HUES6 (cell line): ENCODE results near the gene DGKD.

Experiments
- H3K27ac ChIP-seq: 2 replicates; pipeline ENCODE4 v1.7.0; 2013; ENCODE audit warnings: low read depth, mild to moderate bottlenecking, low read length, inconsistent platforms
- H3K27me3 ChIP-seq: 2 replicates; pipeline ENCODE4 v1.6.1; 2013; ENCODE audit warnings: low read length; ENCODE audit not compliant: control insufficient read depth, insufficient read depth
- H3K36me3 ChIP-seq: 2 replicates; pipeline ENCODE4 v1.6.1; 2013; ENCODE audit warnings: low read length; ENCODE audit not compliant: control insufficient read depth, insufficient read depth
- H3K4me1 ChIP-seq: 2 replicates; pipeline ENCODE4 v1.6.1; 2013; ENCODE audit warnings: low read length; ENCODE audit not compliant: control insufficient read depth, insufficient read depth
- H3K4me3 ChIP-seq: 2 replicates; pipeline ENCODE4 v1.5.1; 2013; ENCODE audit warnings: low read depth, low read length
- H3K9ac ChIP-seq: one replicate; pipeline ENCODE4 v1.6.1; 2013; ENCODE audit warnings: mild to moderate bottlenecking, low read length
- H3K9me3 ChIP-seq: 2 replicates; pipeline ENCODE4 v1.6.1; 2013; ENCODE audit warnings: low read depth, low read length; ENCODE audit not compliant: control insufficient read depth, insufficient read depth

The DGKD gene

DNA sequence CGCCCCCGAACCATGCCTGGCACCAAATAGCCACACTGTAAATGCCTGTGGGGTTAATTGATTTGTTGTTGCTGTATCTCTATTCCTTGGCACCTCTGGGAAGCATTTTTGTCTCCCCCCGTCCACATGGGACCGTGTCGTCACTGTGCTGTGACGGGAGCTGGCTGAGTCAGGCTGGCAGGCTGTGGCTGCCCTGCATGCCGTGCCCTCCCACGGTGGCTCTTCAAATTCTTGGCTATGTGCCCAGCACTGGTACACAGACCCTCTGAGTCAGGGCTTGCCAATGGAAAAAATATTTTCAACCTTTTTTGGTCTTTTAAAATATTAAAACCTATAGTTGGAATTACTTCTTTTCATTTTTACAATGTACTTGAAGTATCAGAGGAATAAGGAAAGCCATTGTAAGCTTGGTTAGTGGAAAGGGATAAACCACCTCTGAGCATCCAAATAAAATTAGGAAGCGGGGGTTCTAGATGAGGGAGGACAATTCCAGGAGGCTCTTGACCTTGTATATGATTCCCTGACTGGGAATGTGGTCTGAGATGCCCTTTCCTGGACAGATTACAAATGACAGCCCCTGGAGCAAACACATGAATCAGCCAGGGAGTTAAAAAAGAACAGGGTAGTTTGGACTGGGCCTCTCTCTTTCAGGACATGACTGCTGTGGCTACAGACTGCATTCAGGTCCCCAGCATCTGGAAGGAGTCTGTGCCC, 59.4 kb downstream of the DGKD start:
- Histone ChIP-seq H3K9me3 (peaks cover 22% of the 10 kb centered on the region), H3K4me1 (0 out of 2 replicates have a peak, but pooled peaks cover 3% of the 10 kb centered on the region), H3K9ac (no peak overlapping the region), H3K4me3 (no peak overlapping the region), H3K27ac (no peak overlapping the region), H3K36me3 (no peaks in the 10 kb centered on the region), H3K27me3 (no peaks in the 10 kb centered on the region)

DNA sequence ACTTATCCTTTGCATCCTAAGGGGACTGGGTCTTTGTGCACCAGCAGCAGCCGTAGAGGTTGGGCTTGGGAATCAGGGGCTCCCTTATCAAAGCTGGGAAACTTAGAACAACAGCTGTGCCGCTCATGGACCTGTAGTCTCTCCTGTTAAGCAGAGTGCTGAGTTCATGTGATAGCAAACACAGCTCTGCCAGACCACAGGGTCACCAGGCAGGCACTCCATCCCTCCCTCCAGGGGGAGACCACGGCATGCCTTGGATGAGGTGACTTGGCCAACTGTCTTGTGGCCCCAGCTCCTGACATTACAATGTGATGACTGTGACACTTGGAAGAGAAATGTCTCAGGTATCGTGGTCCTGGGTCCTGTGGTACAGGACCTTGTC, 60.0 kb downstream of the DGKD start:
- Histone ChIP-seq H3K36me3 (no peaks in the 10 kb centered on the region), H3K9me3 (peaks cover 22% of the 10 kb centered on the region), H3K27me3 (no peaks in the 10 kb centered on the region), H3K27ac (no peak overlapping the region), H3K4me1 (peaks cover 3% of the 10 kb centered on the region; the same call in 1 of the 2 replicates), H3K9ac (no peak overlapping the region), H3K4me3 (no peak overlapping the region)

DNA sequence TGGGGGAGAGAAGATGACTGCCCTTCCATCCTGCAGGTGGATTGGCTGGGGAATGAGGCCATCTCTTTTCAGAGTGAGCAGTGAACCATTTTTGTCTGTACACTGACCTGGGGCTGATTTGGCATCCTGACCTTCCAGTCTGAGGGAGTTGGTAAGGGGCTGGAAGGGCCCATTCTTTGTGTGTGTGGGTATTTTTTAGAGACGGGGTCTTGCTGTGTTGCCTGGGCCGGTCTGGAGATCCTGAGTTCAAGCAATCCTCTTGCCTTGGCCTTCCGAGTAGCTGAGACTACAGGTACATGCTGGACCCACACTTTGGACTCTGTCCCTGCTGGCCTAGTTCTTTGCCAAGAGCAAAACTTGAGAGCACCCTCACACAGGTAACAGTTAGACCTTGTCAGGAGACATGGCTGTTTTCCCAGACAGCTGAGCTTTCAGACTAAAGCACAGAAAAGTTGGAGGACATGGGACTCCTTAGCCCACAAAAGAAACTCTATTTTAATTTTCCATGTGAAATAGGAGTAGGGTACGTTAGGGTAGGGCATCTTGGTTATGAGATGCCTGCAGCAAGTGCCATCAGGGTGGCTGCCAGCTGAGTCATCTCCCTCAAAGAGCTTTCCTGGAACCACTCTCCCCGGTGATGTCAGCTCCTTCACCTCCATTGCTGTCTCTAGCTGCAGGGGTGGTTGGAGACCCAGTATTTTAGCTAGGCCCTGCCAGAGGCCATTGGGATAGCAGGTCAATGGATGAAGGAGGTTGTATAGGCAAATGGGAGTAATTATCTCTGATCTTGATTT, 60.7 kb downstream of the DGKD start:
- no peak overlapping the region for H3K27ac ChIP-seq
- H3K9ac ChIP-seq: no peak overlapping the region
- H3K36me3 ChIP-seq: no peaks in the 10 kb centered on the region

DNA sequence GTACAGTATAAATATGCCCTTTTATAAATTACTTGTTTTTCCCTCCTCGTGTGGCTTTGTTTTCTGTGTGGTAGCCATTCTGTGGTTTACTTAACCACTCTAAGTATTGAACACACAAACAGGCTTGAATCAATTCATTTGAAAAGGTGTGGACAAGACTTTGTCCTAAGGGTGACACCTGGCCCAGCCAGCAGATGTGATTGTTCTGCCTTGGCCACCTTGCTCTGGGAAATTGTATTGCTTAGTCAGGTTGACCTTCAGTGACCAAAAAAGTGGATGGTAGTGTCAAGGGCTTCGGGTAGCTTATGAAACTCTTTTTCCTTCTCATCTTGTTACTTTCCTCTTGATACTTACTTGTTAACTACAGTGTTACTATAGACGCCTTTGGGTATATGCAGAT, 61.9 kb downstream of the DGKD start:
- Histone ChIP-seq H3K27ac (no peak overlapping the region), H3K4me3 (no peak overlapping the region), H3K9me3 (peaks cover 12% of the 10 kb centered on the region), H3K36me3 (no peaks in the 10 kb centered on the region), H3K9ac (no peak overlapping the region), H3K4me1 (peaks cover 15% of the 10 kb centered on the region), H3K27me3 (no peaks in the 10 kb centered on the region)

More for the DNA sequence above, 60.7 kb downstream of the DGKD start:
- Histone ChIP-seq H3K9me3 (peaks cover 22% of the 10 kb centered on the region), H3K4me1 (peaks cover 10% of the 10 kb centered on the region), H3K4me3 (no peak overlapping the region), H3K27me3 (no peaks in the 10 kb centered on the region)

GRCh38 chr2:233416706-233417105, 62.4 kb downstream of the DGKD start:
- Histone ChIP-seq H3K9ac (no peak overlapping the region), H3K36me3 (no peaks in the 10 kb centered on the region), H3K27me3 (no peaks in the 10 kb centered on the region), H3K27ac (no peak overlapping the region), H3K9me3 (peaks cover 7% of the 10 kb centered on the region), H3K4me3 (no peak overlapping the region), H3K4me1 (peaks cover 20% of the 10 kb centered on the region)

- no peak overlapping the region for H3K27ac ChIP-seq
- no peaks in the 10 kb centered on the region for H3K27me3 ChIP-seq
- H3K4me1 ChIP-seq: peaks cover 24% of the 10 kb centered on the region
- H3K4me3 ChIP-seq: no peak overlapping the region
- no peak overlapping the region for H3K9ac ChIP-seq
- no peaks in the 10 kb centered on the region for H3K36me3 ChIP-seq
- H3K9me3 ChIP-seq: peaks cover 3% of the 10 kb centered on the region
These were observed 63.0 kb downstream of the DGKD start for GRCh38 chr2:233417282-233417681.

DNA sequence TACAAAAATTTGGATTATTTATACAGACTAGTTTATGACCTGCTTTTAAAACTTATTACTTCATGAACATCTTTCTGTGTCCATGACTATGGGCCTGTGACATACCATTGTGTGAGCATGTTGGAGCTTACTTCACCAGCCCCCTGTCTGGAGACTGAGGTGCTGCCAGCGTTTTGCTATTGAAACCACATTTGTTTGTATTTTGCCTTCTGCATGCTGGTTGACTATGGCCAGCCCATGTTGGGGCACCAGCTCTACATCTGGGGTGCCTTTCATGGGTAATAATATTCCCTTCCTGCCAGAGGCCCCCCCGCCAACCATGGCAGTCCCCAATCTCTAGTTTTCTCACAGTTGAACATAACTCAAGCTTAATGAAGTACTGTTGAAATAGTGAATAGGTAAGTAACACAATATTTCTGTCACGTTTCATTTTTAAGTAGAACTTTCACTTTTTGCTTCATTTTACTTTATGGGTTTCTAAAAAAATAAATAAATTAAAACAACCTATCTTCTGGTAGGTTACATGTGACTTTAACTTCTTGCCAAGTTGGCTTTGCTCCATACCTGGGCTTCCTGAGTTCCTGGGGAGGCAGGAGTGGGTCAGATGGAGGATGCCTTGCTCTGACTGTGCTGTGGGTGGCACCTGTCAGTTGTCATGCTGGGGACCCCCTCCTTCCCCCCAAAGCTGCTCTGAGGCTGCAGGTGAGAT, 63.9 kb downstream of the DGKD start:
- Histone ChIP-seq H3K36me3 (no peaks in the 10 kb centered on the region), H3K9ac (no peak overlapping the region), H3K9me3 (no peaks in the 10 kb centered on the region), H3K4me1 (peaks cover 24% of the 10 kb centered on the region), H3K27ac (no peak overlapping the region), H3K4me3 (no peak overlapping the region), H3K27me3 (no peaks in the 10 kb centered on the region)

GRCh38 chr2:233418761-233419546, 64.7 kb downstream of the DGKD start:
- Histone ChIP-seq H3K27me3 (no peaks in the 10 kb centered on the region), H3K4me3 (no peak overlapping the region), H3K9me3 (no peaks in the 10 kb centered on the region), H3K27ac (no peak overlapping the region), H3K36me3 (no peaks in the 10 kb centered on the region), H3K9ac (no peak overlapping the region), H3K4me1 (peaks cover 24% of the 10 kb centered on the region)

DNA sequence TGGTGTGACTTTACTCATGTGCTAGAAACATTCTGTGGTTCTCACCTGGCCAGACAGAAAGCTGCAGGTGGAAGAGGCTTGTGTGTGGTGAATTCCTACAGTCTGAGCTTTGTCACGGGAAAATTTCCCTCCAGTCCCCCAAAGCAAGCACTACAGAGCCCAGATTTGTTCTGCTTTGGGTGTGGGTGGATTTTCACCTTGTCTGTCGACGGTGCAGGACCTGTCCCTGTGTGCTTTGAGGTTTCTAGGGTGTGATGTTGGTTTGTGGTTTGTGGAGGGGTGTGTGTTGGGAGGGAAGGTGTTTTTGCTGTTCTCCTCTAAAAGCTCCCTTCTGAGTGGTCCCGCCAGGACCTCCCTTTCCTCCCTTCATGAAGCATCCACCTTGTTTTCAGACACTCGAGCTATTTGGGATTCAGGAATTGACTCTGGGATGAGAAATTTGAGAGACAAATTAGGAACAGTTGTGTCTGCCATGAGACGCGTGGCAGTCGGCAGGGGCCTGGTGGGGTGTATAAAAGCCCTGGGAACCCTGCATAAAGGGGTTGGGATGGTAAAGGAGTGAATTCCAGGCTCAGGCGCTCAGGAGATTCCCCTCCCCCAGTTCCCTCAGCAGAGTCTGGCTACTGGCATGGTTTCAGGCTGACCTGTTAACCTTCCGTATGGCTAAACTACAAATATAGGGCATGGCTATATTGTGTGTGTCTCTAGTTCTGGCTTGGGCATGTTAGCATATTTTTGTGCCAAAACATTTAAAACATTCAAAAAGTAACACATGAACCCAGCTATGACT, 65.5 kb downstream of the DGKD start:
- Histone ChIP-seq H3K4me3 (no peak overlapping the region), H3K27me3 (no peaks in the 10 kb centered on the region), H3K36me3 (no peaks in the 10 kb centered on the region), H3K4me1 (peaks cover 24% of the 10 kb centered on the region), H3K27ac (no peak overlapping the region), H3K9ac (no peak overlapping the region), H3K9me3 (no peaks in the 10 kb centered on the region)
